Prostate gland (tissue), 2 donors: ENCODE results near the gene USP35. TPM values are rescaled to one million over a fixed set of nuclear protein-coding genes. Genes with fewer than 3 reads are reported as not detected.

Experiments used
- DNase-seq: peaks from one replicate; pipeline ENCODE4 v3.0.0-alpha.2; 2019; ENCODE audit warnings: low spot score
- H3K27ac ChIP-seq, 2 donors: fragments of 200-600 bp; sonication (generic); 2 replicates each; pipeline ENCODE4 v1.5.1; 2017 to 2019
- H3K27me3 ChIP-seq: fragments of 200-600 bp; sonication (generic); replicated peaks from 2 replicates; pipeline ENCODE4 v1.5.1; 2019; ENCODE audit not compliant: insufficient read depth
- H3K36me3 ChIP-seq, 2 donors: fragments of 200-600 bp; sonication (generic); 1 replicate in 1 of 2; 2 replicates in 1 of 2; pipeline versions ENCODE4 v1.5.1 to v1.8.1; 2017 to 2019
- H3K4me1 ChIP-seq: fragments of 200-600 bp; sonication (generic); replicated peaks from 2 replicates; pipeline ENCODE4 v1.5.1; 2019
- H3K4me3 ChIP-seq, 2 donors: fragments of 200-600 bp; sonication (generic); 2 replicates each; pipeline ENCODE4 v1.5.1; 2017 to 2019
- H3K9me3 ChIP-seq: fragments of 200-600 bp; sonication (generic); 2 replicates; pipeline ENCODE4 v1.5.1; 2017
- POLR2A ChIP-seq: fragments of 450-650 bp; IDR thresholded peaks from one replicate; pipeline ENCODE4 v1.6.1; 2016; ENCODE audit warnings: antibody characterized with exemption, mild to moderate bottlenecking
- POLR2AphosphoS5 ChIP-seq: sonication (generic); formaldehyde crosslinking; IDR thresholded peaks from one replicate; pipeline ENCODE4 v1.6.1; 2017; ENCODE audit warnings: antibody characterized with exemption
- WGBS: methylation state at CpG from one replicate; pipeline ENCODE4 v1.1.5; 2018; 5-methylcytosine and 5-hydroxymethylcytosine counted together
- intact Hi-C: fragments of 100-400 bp; cut with DNase I; formaldehyde crosslinking; loops from one replicate; pipeline ENCODE4 v1.14.2; 2022
- total RNA-seq, 2 donors: library from RNA; depleted of rRNA; stranded (reverse); fragments of >200 nt; gene quantifications; one replicate each; pipeline ENCODE4 v1.1.0, GENCODE V29; 2016
- TF ChIP-seq, protein P1 (sequence below), 4 experiments: fragments of 200-600 bp in 2 of 4; fragments of 450-650 bp in 2 of 4; sonication (generic) in 2 of 4; IDR thresholded peaks; 1 replicate in 3 of 4; 2 replicates in 1 of 4; pipeline ENCODE4 v1.5.1; 2016 to 2019; ENCODE audit warnings: antibody characterized with exemption in 4 of 4, mild to moderate bottlenecking in 2 of 4, moderate library complexity in 2 of 4

The USP35 gene
- total RNA-seq, 2 donors from 2014 or later: 3.4 to 13.6 TPM

DNA sequence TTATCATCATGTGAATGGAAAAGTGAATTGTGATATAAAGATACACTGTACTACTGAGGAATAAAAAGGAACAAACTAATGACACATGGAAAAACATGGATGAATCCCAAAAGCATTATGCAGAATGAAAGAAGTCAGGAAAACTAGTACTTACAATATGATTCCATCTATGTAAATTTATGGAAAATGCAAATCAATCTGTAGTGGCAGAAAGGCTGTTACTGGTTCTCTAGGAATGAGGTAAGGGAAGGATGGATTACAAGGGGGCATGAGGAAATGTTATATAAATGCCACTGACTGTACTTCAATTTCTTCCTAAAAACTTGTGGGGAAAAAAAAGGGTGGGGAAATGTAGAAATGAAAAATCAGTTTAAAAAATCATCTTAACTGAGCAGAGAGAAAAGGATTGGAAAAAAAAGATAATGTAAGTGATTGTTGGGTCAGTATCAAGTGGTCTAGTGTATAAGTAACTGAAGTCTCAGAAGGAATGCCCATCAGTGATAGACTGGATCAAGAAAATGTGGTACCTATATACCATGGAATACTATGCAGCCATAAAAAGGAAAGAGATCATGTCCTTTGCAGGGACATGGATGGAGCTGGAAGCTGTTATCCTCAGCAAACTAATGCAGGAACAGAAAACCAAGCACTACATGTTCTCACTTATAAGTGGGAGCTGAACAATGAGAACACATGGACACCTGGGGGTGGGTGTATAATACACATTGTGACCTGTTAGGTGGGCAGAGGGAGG is 48.8 kb downstream of the USP35 start:
- TF ChIP-seq, protein P1, sequence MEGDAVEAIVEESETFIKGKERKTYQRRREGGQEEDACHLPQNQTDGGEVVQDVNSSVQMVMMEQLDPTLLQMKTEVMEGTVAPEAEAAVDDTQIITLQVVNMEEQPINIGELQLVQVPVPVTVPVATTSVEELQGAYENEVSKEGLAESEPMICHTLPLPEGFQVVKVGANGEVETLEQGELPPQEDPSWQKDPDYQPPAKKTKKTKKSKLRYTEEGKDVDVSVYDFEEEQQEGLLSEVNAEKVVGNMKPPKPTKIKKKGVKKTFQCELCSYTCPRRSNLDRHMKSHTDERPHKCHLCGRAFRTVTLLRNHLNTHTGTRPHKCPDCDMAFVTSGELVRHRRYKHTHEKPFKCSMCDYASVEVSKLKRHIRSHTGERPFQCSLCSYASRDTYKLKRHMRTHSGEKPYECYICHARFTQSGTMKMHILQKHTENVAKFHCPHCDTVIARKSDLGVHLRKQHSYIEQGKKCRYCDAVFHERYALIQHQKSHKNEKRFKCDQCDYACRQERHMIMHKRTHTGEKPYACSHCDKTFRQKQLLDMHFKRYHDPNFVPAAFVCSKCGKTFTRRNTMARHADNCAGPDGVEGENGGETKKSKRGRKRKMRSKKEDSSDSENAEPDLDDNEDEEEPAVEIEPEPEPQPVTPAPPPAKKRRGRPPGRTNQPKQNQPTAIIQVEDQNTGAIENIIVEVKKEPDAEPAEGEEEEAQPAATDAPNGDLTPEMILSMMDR (IDR thresholded peaks at IDR 0.05): no peak
- TF ChIP-seq POLR2AphosphoS5: no peak
- TF ChIP-seq POLR2A: no peak
- Histone ChIP-seq H3K9me3 (no peaks in the 10 kb centered on the region), H3K36me3 (no peaks in the 10 kb centered on the region), H3K27me3 (no peaks in the 10 kb centered on the region), H3K4me1 (no peaks in the 10 kb centered on the region), H3K4me3 (no peak overlapping the region), H3K27ac (no peak overlapping the region)
- DNase-seq: no peak
- intact Hi-C loops: no loop called here

GRCh38 chr11:78239781-78240180 is 51.1 kb downstream of the USP35 start:
- no peak overlapping the region for H3K27ac ChIP-seq
- H3K4me1 ChIP-seq: no peaks in the 10 kb centered on the region
- H3K9me3 ChIP-seq: no peaks in the 10 kb centered on the region
- no peaks in the 10 kb centered on the region for H3K27me3 ChIP-seq
- H3K36me3 ChIP-seq: no peaks in the 10 kb centered on the region
- no peak for TF ChIP-seq POLR2A
- TF ChIP-seq, protein P1 (IDR thresholded peaks at IDR 0.05): no peak
- TF ChIP-seq POLR2AphosphoS5: no peak
- H3K4me3 ChIP-seq: no peak overlapping the region
- intact Hi-C loops: no loop called here
- 93% methylated on average over 1 of the region's 1 CpG for WGBS
- no peak for DNase-seq

- Histone ChIP-seq H3K36me3 (no peaks in the 10 kb centered on the region), H3K27me3 (no peaks in the 10 kb centered on the region), H3K4me1 (no peaks in the 10 kb centered on the region), H3K4me3 (no peak overlapping the region), H3K27ac (no peak overlapping the region), H3K9me3 (no peaks in the 10 kb centered on the region)
- intact Hi-C loops: no loop called here
- DNase-seq: no peak
- TF ChIP-seq, protein P1 (IDR thresholded peaks at IDR 0.05): no peak
- TF ChIP-seq POLR2A: no peak
- no peak for TF ChIP-seq POLR2AphosphoS5
Observed at GRCh38 chr11:78241475-78241874, 52.8 kb downstream of the USP35 start.

DNA sequence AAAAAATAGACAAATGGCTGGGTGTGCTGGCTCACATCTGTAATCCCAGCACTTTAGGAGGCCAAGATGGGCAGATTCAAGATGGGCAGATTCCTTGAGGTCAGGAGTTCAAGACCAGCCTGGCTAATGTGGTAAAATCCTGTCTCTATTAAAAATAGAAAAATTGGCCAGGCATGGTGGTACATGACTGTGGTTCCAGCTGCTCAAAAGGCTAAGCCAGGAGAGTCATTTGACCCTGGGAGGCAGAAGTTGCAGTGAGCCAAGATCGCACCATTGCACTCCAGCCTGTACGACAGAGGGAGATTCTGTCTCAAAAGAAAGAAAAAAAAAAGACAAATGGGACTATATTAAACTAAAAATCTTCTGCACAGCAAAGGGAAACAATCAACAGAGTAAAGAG is 55.4 kb downstream of the USP35 start:
- 82% methylated on average over 2 of the region's 2 CpGs for WGBS
- no peaks in the 10 kb centered on the region for H3K36me3 ChIP-seq
- no peaks in the 10 kb centered on the region for H3K9me3 ChIP-seq

More for the DNA sequence above, 55.4 kb downstream of the USP35 start:
- Histone ChIP-seq H3K4me1 (no peaks in the 10 kb centered on the region), H3K4me3 (no peak overlapping the region), H3K27ac (no peak overlapping the region), H3K27me3 (no peaks in the 10 kb centered on the region)
- no peak for DNase-seq
- no peak for TF ChIP-seq POLR2AphosphoS5
- TF ChIP-seq POLR2A: no peak
- TF ChIP-seq, protein P1 (IDR thresholded peaks at IDR 0.05): no peak
- intact Hi-C loops: no loop called here
